HG03196 (cell line): ENCODE results near the gene CTNNBL1.

Experiments used
- ATAC-seq: cut with Tn5 transposase; IDR thresholded peaks from one replicate; pipeline ENCODE4 v1.9.1; 2021; ENCODE audit not compliant: unreplicated experiment

The CTNNBL1 gene

GRCh38 chr20:37775200-37775599 is 81.4 kb downstream of the CTNNBL1 start:
- no peak for ATAC-seq

- no peak for ATAC-seq
Observed at GRCh38 chr20:37776049-37776448, 82.2 kb downstream of the CTNNBL1 start.

- no peak for ATAC-seq
Observed at GRCh38 chr20:37776526-37776925, 82.7 kb downstream of the CTNNBL1 start.

GRCh38 chr20:37777012-37777950 is 83.5 kb downstream of the CTNNBL1 start:
- no peak for ATAC-seq

GRCh38 chr20:37777988-37778659 is 84.3 kb downstream of the CTNNBL1 start:
- no peak for ATAC-seq

GRCh38 chr20:37781626-37782025 is 87.8 kb downstream of the CTNNBL1 start:
- no peak for ATAC-seq

GRCh38 chr20:37786043-37786442 is 92.2 kb downstream of the CTNNBL1 start:
- no peak for ATAC-seq

GRCh38 chr20:37789408-37789807 is 95.6 kb downstream of the CTNNBL1 start:
- ATAC-seq: no peak

- ATAC-seq: no peak
Observed at GRCh38 chr20:37790900-37791299, 97.1 kb downstream of the CTNNBL1 start.

- ATAC-seq: no peak
Observed at GRCh38 chr20:37796121-37796520, 102.3 kb downstream of the CTNNBL1 start.

GRCh38 chr20:37796733-37797132 is 102.9 kb downstream of the CTNNBL1 start:
- no peak for ATAC-seq

GRCh38 chr20:37797669-37798175 is 103.9 kb downstream of the CTNNBL1 start:
- no peak for ATAC-seq

GRCh38 chr20:37798312-37798711 is 104.5 kb downstream of the CTNNBL1 start:
- ATAC-seq: no peak

GRCh38 chr20:37800618-37801017 is 106.8 kb downstream of the CTNNBL1 start:
- ATAC-seq: no peak

GRCh38 chr20:37801921-37802320 is 108.1 kb downstream of the CTNNBL1 start:
- ATAC-seq: no peak

- ATAC-seq: peak; percentile 43
Observed at GRCh38 chr20:37803438-37804307, 109.8 kb downstream of the CTNNBL1 start.

GRCh38 chr20:37804584-37805566 is 111.0 kb downstream of the CTNNBL1 start:
- ATAC-seq: peak; percentile 65

GRCh38 chr20:37807471-37808232 is 113.8 kb downstream of the CTNNBL1 start:
- no peak for ATAC-seq
